Skeletal muscle satellite cell (primary cell): ENCODE data around the gene ADAM8.
"Not testable (repeated sequence)": the region's sequence is repeated elsewhere in the genome, so short reads cannot be mapped to it uniquely, and the experiment has no call there.

Experiments
- H3K27me3 ChIP-seq: 2 replicates; pipeline ENCODE4 v1.7.0; 2013; ENCODE audit warnings: low read length; ENCODE audit not compliant: control insufficient read depth, insufficient read depth
- H3K36me3 ChIP-seq: 2 replicates; pipeline ENCODE4 v1.7.0; 2013; ENCODE audit warnings: mild to moderate bottlenecking, control low read depth, low read length; ENCODE audit not compliant: insufficient read depth
- H3K4me1 ChIP-seq: 2 replicates; pipeline ENCODE4 v1.7.0; 2013; ENCODE audit warnings: low read length; ENCODE audit not compliant: control insufficient read depth, insufficient read depth
- H3K4me2 ChIP-seq: 2 replicates; pipeline ENCODE4 v1.7.0; 2013; ENCODE audit warnings: mild to moderate bottlenecking, low read length
- H3K4me3 ChIP-seq: 2 replicates; pipeline ENCODE4 v1.7.0; 2013; ENCODE audit warnings: low read length
- H3K9ac ChIP-seq: 2 replicates; pipeline ENCODE4 v1.7.0; 2013; ENCODE audit warnings: mild to moderate bottlenecking, low read depth, low read length, moderate library complexity
- H3K9me3 ChIP-seq: replicated peaks from 2 replicates; pipeline ENCODE4 v1.7.0; 2013; ENCODE audit warnings: mild to moderate bottlenecking, control low read depth, low read length

ADAM8 gene

GRCh38 chr10:133271521-133272300 is 5.0 kb downstream of the ADAM8 start:
- no peaks in the 10 kb centered on the region for H3K9me3 ChIP-seq
- no peak overlapping the region for H3K9ac ChIP-seq
- H3K4me1 ChIP-seq: no peaks in the 10 kb centered on the region
- H3K27me3 ChIP-seq: peaks cover 21% of the 10 kb centered on the region
- H3K4me3 ChIP-seq: no peak overlapping the region
- no peaks in the 10 kb centered on the region for H3K36me3 ChIP-seq
- H3K4me2 ChIP-seq: no peak overlapping the region

DNA sequence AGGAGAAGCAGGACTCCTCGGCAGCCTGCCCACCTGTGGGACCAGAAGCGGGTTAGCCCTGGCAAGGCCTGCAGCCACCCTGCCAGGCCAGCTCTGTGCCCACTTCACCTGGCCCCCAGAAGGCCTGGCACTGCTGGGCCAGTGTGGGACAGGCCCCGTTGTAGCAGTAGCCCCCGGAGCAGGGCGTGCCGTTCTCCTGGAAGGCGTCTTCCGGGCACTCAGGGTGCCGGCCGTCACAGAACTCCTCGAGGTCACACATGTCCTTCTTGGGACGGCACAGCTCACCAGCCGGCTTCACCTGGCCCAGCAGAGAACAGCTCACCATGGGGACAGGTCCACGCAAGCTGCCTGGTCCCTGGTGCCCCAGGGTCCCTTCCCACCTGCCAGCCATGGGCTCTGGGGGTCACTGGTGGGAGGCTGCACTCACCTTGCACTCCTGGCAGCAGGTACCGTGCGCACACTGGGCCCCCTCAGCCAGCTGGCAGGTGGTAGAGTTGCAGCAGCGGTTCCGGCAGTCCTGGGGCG is 5.8 kb downstream of the ADAM8 start:
- Histone ChIP-seq H3K9ac (no peak overlapping the region), H3K4me1 (no peaks in the 10 kb centered on the region)

GRCh38 chr10:133270204-133270603 is 6.5 kb downstream of the ADAM8 start:
- H3K9ac ChIP-seq: no peak overlapping the region
- H3K27me3 ChIP-seq: peaks cover 7% of the 10 kb centered on the region
- no peak overlapping the region for H3K4me2 ChIP-seq
- H3K9me3 ChIP-seq: no peaks in the 10 kb centered on the region
- H3K4me3 ChIP-seq: no peak overlapping the region
- H3K36me3 ChIP-seq: no peaks in the 10 kb centered on the region
- H3K4me1 ChIP-seq: no peaks in the 10 kb centered on the region

More for the DNA sequence above, 5.8 kb downstream of the ADAM8 start:
- Histone ChIP-seq H3K4me3 (no peak overlapping the region), H3K27me3 (peaks cover 13% of the 10 kb centered on the region), H3K4me2 (no peak overlapping the region), H3K9me3 (no peaks in the 10 kb centered on the region), H3K36me3 (no peaks in the 10 kb centered on the region)

DNA sequence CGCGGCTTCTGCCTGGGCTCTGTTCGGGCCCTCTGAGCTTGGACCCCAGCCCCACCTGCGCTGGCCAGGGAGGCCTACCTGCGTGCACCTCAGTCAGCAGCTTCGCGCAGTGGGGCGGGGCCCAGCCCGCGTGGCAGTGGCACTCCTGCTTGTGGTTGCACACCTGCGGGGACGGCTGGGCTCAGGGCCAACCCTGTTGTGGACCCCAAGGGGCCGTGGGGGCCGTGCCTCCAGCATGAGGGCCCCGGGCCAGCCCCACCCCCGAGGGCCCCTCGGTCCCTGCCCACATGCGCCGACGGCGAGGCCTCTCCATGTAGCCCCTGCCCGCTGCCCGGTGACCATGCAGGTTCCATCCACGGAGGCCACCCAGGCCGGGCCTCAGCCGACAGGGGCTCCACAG is 7.3 kb downstream of the ADAM8 start:
- Histone ChIP-seq H3K9ac (no peak overlapping the region), H3K4me2 (no peak overlapping the region), H3K4me1 (no peaks in the 10 kb centered on the region), H3K4me3 (no peak overlapping the region), H3K27me3 (no peaks in the 10 kb centered on the region), H3K9me3 (no peaks in the 10 kb centered on the region), H3K36me3 (no peaks in the 10 kb centered on the region)

GRCh38 chr10:133268532-133268931 is 8.1 kb downstream of the ADAM8 start:
- Histone ChIP-seq H3K9me3 (no peaks in the 10 kb centered on the region), H3K4me2 (no peak overlapping the region), H3K4me1 (no peaks in the 10 kb centered on the region), H3K9ac (no peak overlapping the region), H3K36me3 (no peaks in the 10 kb centered on the region), H3K4me3 (no peak overlapping the region), H3K27me3 (no peaks in the 10 kb centered on the region)

DNA sequence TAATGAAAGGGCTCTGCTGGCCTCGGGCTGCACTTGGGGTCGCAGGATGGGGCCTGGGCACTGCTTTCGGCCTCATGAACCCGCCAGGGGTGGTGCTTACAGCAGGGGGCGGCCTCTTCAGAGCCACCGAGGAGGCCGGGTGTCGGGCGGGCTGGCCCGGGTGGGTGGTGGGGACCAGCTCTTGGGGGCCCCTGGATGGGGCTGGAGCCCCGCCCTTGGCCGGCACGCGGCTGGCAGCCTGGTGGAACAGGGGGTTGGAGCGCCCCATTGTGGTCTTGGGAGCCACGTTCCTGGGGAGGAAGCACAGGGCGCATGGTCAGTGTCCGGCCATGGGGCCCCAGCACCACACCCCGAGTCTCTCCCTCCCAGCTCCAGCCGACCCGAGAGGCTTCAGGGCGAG is 8.8 kb downstream of the ADAM8 start:
- Histone ChIP-seq H3K4me3 (no peak overlapping the region), H3K36me3 (no peaks in the 10 kb centered on the region), H3K27me3 (no peaks in the 10 kb centered on the region), H3K4me1 (no peaks in the 10 kb centered on the region), H3K9me3 (no peaks in the 10 kb centered on the region), H3K9ac (no peak overlapping the region), H3K4me2 (no peak overlapping the region)

DNA sequence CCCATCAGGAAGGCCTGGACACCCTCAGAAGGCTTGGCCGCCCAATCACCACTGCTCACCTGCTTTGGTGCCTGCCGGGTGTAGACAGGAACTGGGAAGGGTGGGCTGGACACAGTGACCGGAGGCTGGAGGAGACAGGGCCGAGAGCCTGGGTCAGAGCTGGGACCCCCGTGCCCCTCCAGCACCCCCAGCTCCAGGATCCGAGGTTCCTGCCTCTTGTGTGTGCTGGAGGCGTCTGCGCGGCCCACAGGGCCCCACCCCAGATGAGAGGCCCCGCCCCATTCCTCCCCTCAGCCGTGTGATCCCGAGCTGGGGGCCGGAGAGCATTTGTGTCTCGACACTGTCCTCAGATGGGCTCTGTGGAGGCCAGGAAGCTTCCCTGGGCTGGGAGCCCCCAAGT is 9.4 kb downstream of the ADAM8 start:
- H3K9ac ChIP-seq: no peak overlapping the region
- no peaks in the 10 kb centered on the region for H3K9me3 ChIP-seq
- H3K4me1 ChIP-seq: peaks cover 4% of the 10 kb centered on the region
- H3K4me2 ChIP-seq: no peak overlapping the region
- H3K36me3 ChIP-seq: no peaks in the 10 kb centered on the region
- no peak overlapping the region for H3K4me3 ChIP-seq
- H3K27me3 ChIP-seq: no peaks in the 10 kb centered on the region

DNA sequence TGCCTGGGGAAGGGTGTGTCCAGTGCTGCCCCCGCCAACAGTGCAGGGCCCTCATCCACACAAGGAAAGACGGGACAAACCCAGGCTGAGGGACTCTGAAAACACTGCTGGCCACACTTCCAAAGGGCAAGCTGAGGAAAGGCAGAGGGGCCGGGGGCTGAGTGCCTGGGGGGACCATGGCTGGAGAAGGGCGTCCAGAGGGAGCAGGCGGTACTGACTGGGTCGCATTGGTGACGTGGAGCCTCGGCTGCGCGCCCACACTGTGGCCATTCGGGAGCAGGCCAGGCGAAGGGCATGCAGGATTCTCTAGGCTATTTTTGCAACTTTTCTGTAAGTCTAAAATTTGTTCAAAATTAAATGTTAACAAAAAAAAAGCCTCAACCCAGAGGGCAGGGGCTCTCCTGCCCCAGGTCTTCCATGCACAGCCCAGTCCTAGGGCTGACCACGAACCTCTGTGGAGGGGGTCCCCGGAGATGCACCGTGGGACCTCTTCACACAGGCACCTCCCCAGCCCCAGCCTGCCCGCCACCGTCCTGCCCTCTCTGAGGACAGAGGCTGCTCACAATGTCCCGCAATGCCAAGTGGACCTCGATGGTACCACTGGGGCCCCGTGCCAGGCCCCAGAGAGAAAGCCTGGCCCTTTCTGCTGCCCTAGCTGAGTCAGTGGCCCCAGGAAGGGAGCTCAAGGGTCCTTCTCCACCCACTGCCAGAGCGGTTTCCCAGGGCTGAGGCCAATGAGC is 10.4 kb downstream of the ADAM8 start:
- Histone ChIP-seq H3K4me3 (no peak overlapping the region), H3K27me3 (no peaks in the 10 kb centered on the region), H3K36me3 (no peaks in the 10 kb centered on the region), H3K9me3 (no peaks in the 10 kb centered on the region), H3K9ac (no peak overlapping the region), H3K4me2 (no peak overlapping the region), H3K4me1 (peaks cover 9% of the 10 kb centered on the region)

GRCh38 chr10:133265052-133265451 is 11.6 kb downstream of the ADAM8 start:
- H3K27me3 ChIP-seq, H3K4me2 ChIP-seq, H3K9me3 ChIP-seq, H3K36me3 ChIP-seq, H3K9ac ChIP-seq, H3K4me3 ChIP-seq: not testable (repeated sequence)
- H3K4me1 ChIP-seq: peaks cover 21% of the 10 kb centered on the region

DNA sequence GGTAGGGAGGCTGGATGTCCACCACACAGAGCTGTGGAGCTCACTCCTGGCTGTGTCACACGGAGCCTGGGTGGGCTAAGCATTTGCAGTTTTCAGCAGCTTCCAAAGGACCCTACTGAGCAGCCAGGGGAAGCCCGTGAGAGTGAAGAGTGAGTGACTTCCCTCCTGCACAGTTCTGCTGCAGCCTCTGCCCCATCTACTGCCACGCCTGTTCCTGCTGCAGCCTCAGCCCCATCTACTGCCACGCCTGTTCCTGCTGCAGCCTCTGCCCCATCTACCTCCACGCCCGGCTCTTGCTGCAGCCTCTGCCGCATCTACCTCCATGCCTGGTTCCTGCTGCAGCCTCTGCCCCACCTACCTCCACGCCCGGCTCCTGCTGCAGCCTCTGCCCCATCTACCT is 12.2 kb downstream of the ADAM8 start:
- H3K9ac ChIP-seq: no peak overlapping the region
- no peaks in the 10 kb centered on the region for H3K36me3 ChIP-seq
- H3K27me3 ChIP-seq: no peaks in the 10 kb centered on the region
- no peaks in the 10 kb centered on the region for H3K9me3 ChIP-seq
- no peak overlapping the region for H3K4me3 ChIP-seq
- no peak overlapping the region for H3K4me2 ChIP-seq
- H3K4me1 ChIP-seq: peaks cover 26% of the 10 kb centered on the region

- no peak overlapping the region for H3K4me3 ChIP-seq
- peaks cover 33% of the 10 kb centered on the region for H3K4me1 ChIP-seq
- H3K27me3 ChIP-seq: no peaks in the 10 kb centered on the region
- H3K9ac ChIP-seq: no peak overlapping the region
- H3K9me3 ChIP-seq: no peaks in the 10 kb centered on the region
- H3K36me3 ChIP-seq: no peaks in the 10 kb centered on the region
- H3K4me2 ChIP-seq: no peak overlapping the region
These were observed 13.0 kb downstream of the ADAM8 start for GRCh38 chr10:133263674-133264073.
